Measurements from ENCODE around the gene DDX11.
"Not testable (repeated sequence)": the region's sequence is repeated elsewhere in the genome, so short reads cannot be mapped to it uniquely, and the experiment has no call there.

DDX11 gene

GRCh38 chr12:31073527-31074332, at the start of gene DDX11:
DDX11 (plus strand) TSS chr12:31073860; CDS start chr12:31078394, 4,534 bp downstream.
- H3K36me3 ChIP-seq (replicated peaks); H3K9me3 ChIP-seq; H3K27me3 ChIP-seq (ENCODE audit: low read depth); in situ Hi-C loops (cut with MboI; ENCODE audit: low sequenced_read_pairs); H3K4me1 ChIP-seq: not testable (repeated sequence)
- peak; percentile 90 to 97 for DNase-seq (ENCODE audit: low spot score in 2 of 2)
- peak within 1 kb of the TSS; percentile 41 for H3K4me3 ChIP-seq

GRCh38 chr12:31026202-31026601, 47.5 kb upstream of the DDX11 start:
- H3K4me3 ChIP-seq, result no peak overlapping the region
- H3K9me3 ChIP-seq, result no peaks in the 10 kb centered on the region
- no peaks in the 10 kb centered on the region for H3K27me3 ChIP-seq (ENCODE audit: low read depth)
- in situ Hi-C loops (cut with MboI; ENCODE audit: low sequenced_read_pairs), result no loop called here
- DNase-seq (ENCODE audit: low spot score in 2 of 2), result no peak
- no peaks in the 10 kb centered on the region for H3K36me3 ChIP-seq (replicated peaks)
- no peaks in the 10 kb centered on the region for H3K4me1 ChIP-seq

DNA sequence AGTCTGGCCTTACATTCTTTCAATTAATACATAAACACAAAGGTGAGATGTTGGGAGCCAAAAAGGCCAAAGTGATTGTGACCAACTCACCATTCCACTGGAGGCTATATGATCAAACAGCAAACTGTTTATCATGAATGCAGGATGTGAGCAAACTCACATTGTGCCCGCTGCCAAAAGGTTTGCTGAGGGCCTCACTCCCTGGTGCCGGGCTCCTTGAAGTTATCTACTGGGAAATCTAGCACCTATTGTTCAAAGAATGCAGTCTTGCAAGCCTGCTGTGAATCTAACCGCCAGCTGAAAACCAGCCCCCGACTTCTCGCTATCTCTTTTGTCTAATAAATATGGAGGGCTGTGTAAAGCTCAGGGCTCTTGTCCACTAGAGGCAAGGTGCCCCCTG, 46.7 kb upstream of the DDX11 start:
- in situ Hi-C loops (cut with MboI; ENCODE audit: low sequenced_read_pairs); H3K9me3 ChIP-seq; H3K4me3 ChIP-seq; H3K36me3 ChIP-seq (replicated peaks); H3K4me1 ChIP-seq; H3K27me3 ChIP-seq (ENCODE audit: low read depth): not testable (repeated sequence)
- DNase-seq (ENCODE audit: low spot score in 2 of 2), result peak in 1 of 2 experiments; percentile 18

GRCh38 chr12:31029468-31029867, 44.2 kb upstream of the DDX11 start:
- Histone ChIP-seq H3K27me3 (ENCODE audit: low read depth) (no peaks in the 10 kb centered on the region), H3K36me3 (replicated peaks) (no peaks in the 10 kb centered on the region), H3K4me1 (no peaks in the 10 kb centered on the region), H3K4me3 (no peak overlapping the region), H3K9me3 (no peaks in the 10 kb centered on the region)
- in situ Hi-C loops (cut with MboI; ENCODE audit: low sequenced_read_pairs), result no loop called here
- DNase-seq (ENCODE audit: low spot score in 2 of 2), result no peak

- no peaks in the 10 kb centered on the region for H3K36me3 ChIP-seq (replicated peaks)
- DNase-seq (ENCODE audit: low spot score in 2 of 2), result no peak
- no peaks in the 10 kb centered on the region for H3K4me1 ChIP-seq
- in situ Hi-C loops (cut with MboI; ENCODE audit: low sequenced_read_pairs), result no loop called here
- no peaks in the 10 kb centered on the region for H3K27me3 ChIP-seq (ENCODE audit: low read depth)
- H3K4me3 ChIP-seq, result no peak overlapping the region
- no peaks in the 10 kb centered on the region for H3K9me3 ChIP-seq
Observed at GRCh38 chr12:31029916-31030562, 43.6 kb upstream of the DDX11 start.

GRCh38 chr12:31031951-31032335, 41.7 kb upstream of the DDX11 start:
- H3K36me3 ChIP-seq (replicated peaks), result no peaks in the 10 kb centered on the region
- in situ Hi-C loops (cut with MboI; ENCODE audit: low sequenced_read_pairs), result no loop called here
- H3K27me3 ChIP-seq (ENCODE audit: low read depth), result no peaks in the 10 kb centered on the region
- DNase-seq (ENCODE audit: low spot score in 2 of 2), result no peak
- no peak overlapping the region for H3K4me3 ChIP-seq
- H3K9me3 ChIP-seq, result no peaks in the 10 kb centered on the region
- no peaks in the 10 kb centered on the region for H3K4me1 ChIP-seq

DNA sequence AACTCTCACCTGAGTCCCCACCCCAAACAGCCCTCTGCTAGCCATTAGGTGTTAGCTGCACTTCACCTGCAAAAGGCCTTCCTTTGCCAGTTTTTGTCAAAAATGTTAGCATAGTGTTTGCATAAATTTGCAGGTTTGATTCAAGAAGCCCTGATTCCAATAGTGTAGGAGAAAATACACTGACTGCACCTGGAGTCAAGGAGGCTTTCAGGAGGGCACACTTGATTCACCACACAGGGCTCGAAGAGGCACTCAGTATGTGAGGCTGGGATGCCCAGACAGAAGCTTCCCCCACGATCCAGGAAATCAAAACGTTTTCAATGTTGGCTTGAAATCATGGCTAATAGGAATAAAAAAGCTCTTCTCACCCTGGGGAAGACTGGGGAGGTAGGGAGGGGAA, 40.5 kb upstream of the DDX11 start:
- Histone ChIP-seq H3K4me1 (no peaks in the 10 kb centered on the region), H3K27me3 (ENCODE audit: low read depth) (no peaks in the 10 kb centered on the region), H3K36me3 (replicated peaks) (no peaks in the 10 kb centered on the region), H3K9me3 (no peaks in the 10 kb centered on the region), H3K4me3 (no peak overlapping the region)
- DNase-seq (ENCODE audit: low spot score in 2 of 2), result no peak
- in situ Hi-C loops (cut with MboI; ENCODE audit: low sequenced_read_pairs), result no loop called here

GRCh38 chr12:31033681-31034080, 40.0 kb upstream of the DDX11 start:
- Histone ChIP-seq H3K9me3 (no peaks in the 10 kb centered on the region), H3K27me3 (ENCODE audit: low read depth) (no peaks in the 10 kb centered on the region), H3K4me3 (no peak overlapping the region), H3K4me1 (no peaks in the 10 kb centered on the region), H3K36me3 (replicated peaks) (no peaks in the 10 kb centered on the region)
- no peak for DNase-seq (ENCODE audit: low spot score in 2 of 2)
- in situ Hi-C loops (cut with MboI; ENCODE audit: low sequenced_read_pairs), result no loop called here

DNA sequence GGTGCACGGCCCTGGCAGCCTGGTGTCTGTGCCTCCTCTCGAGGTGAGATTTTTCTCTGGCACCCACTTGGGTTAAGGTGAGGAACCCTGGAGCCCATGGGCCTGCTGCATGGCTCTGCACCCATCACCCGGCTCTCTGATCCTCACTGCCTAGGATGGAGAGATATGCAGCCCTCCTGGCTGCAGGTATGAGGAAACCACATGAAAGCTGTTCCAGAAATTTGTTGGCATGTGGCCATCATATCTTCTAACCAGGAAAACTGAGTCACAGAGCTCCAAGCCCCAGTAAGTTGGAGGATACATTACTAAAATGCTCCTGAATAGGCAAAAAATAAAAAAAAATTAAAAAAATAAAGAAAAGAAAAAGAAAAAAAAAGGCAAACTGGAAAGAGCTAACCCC, 39.3 kb upstream of the DDX11 start:
- DNase-seq (ENCODE audit: low spot score in 2 of 2), result no peak

DNA sequence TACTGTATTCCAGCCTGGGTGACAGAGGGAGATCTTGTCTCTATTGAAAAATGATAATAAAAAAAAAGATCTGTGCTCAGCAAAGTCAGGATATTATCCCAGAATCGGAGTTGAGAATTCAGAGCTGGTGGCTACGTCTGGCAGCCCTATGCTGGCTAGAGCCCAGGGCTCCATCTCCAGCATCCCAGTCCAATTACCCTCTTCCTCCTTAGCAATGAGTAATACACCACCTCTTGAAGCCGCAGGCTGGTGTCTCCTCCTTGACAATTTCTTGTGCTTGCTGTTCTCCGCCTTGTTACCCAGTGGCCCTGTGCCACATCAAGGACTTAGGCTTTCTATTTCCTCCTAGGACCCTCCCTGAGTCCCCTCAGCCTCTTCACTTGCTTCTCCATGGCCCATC, 38.4 kb upstream of the DDX11 start:
- in situ Hi-C loops (cut with MboI; ENCODE audit: low sequenced_read_pairs), result no loop called here
- no peak for DNase-seq (ENCODE audit: low spot score in 2 of 2)
- Histone ChIP-seq H3K36me3 (replicated peaks) (no peaks in the 10 kb centered on the region), H3K9me3 (no peaks in the 10 kb centered on the region), H3K27me3 (ENCODE audit: low read depth) (no peaks in the 10 kb centered on the region), H3K4me3 (no peak overlapping the region), H3K4me1 (no peaks in the 10 kb centered on the region)

More for the DNA sequence above, 39.3 kb upstream of the DDX11 start:
- Histone ChIP-seq H3K9me3 (no peaks in the 10 kb centered on the region), H3K4me1 (no peaks in the 10 kb centered on the region), H3K27me3 (ENCODE audit: low read depth) (no peaks in the 10 kb centered on the region), H3K4me3 (no peak overlapping the region), H3K36me3 (replicated peaks) (no peaks in the 10 kb centered on the region)
- in situ Hi-C loops (cut with MboI; ENCODE audit: low sequenced_read_pairs), result no loop called here

DNA sequence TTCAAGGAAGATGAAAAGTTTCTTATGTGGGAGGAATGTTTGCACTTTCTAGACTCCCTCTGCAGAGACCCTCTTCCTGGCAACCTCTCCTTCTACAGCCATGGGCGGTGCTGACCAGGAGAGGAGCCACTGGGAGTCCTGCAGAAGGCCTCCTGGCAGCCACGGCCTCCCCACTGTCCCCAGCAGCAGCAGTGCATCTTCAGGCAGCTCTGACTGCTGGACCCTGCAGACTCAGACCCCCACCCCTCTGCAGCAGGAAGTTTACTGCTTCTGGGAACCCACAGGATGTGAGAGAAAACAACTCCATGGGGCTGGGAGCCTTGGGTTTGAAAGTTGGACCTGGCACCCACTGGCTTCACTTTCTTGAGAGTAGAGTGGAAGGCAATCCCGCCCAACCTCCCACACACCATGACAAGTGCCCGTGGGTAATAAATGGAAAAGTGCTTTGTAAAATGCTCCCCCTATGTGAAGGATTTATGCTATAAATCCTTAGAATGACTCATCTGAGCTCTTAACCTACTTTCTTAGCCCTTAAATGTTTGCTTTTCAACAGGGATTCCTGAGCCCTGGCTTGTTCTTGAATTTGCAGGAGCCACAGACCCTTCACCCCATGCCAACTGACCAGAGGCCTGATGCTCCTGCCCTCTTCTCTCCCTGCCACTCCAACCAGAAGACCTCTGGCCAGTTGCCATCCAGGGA, 37.5 kb upstream of the DDX11 start:
- H3K4me1 ChIP-seq, result no peaks in the 10 kb centered on the region
- H3K27me3 ChIP-seq (ENCODE audit: low read depth), result no peaks in the 10 kb centered on the region
- in situ Hi-C loops (cut with MboI; ENCODE audit: low sequenced_read_pairs), result no loop called here
- DNase-seq (ENCODE audit: low spot score in 2 of 2), result no peak
- no peak overlapping the region for H3K4me3 ChIP-seq
- H3K36me3 ChIP-seq (replicated peaks), result no peaks in the 10 kb centered on the region
- no peaks in the 10 kb centered on the region for H3K9me3 ChIP-seq

DNA sequence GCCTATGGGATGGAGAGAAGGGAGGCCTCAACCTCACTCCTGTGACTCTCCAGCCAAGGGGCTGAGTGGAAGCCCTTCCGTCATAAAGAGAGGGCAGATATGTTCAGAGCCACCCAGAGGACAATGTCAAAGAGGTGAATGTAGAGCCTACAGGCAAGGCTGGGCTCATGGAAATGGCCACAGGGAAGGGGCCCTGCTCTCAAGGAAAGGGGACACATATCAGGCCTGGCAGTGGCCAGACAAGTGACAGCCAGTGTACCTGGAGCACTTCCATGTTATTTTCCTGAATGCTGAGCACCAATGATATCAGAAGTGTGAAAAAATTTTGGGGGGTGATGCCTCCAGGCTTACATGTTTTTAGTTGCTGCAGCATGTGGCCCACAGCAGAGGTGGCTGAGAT, 36.6 kb upstream of the DDX11 start:
- no peak for DNase-seq (ENCODE audit: low spot score in 2 of 2)
- Histone ChIP-seq H3K9me3 (no peaks in the 10 kb centered on the region), H3K36me3 (replicated peaks) (no peaks in the 10 kb centered on the region), H3K27me3 (ENCODE audit: low read depth) (no peaks in the 10 kb centered on the region), H3K4me1 (no peaks in the 10 kb centered on the region), H3K4me3 (no peak overlapping the region)
- in situ Hi-C loops (cut with MboI; ENCODE audit: low sequenced_read_pairs), result no loop called here

DNA sequence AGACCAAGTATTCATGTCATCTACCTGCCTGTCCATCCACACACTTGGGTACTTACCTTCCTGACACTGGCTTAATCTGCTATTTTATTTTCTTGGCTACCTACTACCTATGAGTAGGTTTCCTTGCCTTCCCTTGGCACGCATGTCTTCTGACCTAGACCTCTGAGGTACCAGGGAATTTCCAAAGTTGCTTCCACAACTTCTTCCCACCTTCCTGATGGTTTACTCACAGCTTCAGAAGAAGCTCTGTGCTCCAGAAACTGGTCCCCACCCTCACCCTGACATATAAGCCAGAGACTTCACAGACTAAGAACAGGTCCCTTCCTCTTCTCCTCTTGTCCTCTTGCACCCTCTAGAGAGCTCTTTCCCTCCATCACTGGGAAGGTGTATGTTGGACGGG, 35.7 kb upstream of the DDX11 start:
- Histone ChIP-seq H3K27me3 (ENCODE audit: low read depth) (no peaks in the 10 kb centered on the region), H3K36me3 (replicated peaks) (no peaks in the 10 kb centered on the region), H3K4me1 (no peaks in the 10 kb centered on the region), H3K9me3 (no peaks in the 10 kb centered on the region), H3K4me3 (no peak overlapping the region)
- in situ Hi-C loops (cut with MboI; ENCODE audit: low sequenced_read_pairs), result no loop called here
- no peak for DNase-seq (ENCODE audit: low spot score in 2 of 2)

DNA sequence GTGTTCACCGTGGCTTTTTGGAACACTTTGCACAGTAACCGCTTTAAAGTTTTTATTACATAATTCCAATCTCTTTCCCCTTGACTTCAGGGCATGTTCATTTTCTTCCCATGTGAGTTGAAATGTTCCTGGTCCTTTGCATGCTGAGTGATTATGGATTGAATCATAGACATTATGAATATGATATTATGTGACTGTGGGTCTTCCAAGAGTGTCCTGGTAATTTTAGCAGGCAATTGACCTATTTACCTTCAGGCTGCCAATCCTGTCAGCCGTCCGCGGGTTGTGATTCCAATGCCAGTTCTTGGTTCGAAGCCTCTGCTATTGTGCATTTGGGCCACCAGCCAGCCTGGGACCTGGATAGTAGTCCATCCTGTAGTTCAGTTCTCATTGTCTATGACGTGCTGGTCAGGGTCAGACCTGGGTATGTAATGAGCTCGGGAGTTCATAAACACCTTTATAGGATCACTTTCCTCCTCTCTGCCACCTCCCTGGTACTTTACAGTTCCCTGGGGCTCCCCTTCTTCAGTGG, 32.6 kb upstream of the DDX11 start:
- in situ Hi-C loops (cut with MboI; ENCODE audit: low sequenced_read_pairs), result no loop called here
- Histone ChIP-seq H3K9me3 (no peaks in the 10 kb centered on the region), H3K4me3 (no peak overlapping the region), H3K36me3 (replicated peaks) (no peaks in the 10 kb centered on the region), H3K4me1 (no peaks in the 10 kb centered on the region), H3K27me3 (ENCODE audit: low read depth) (no peaks in the 10 kb centered on the region)
- DNase-seq (ENCODE audit: low spot score in 2 of 2), result no peak
